PC-9 (cell line): ENCODE results near the gene GNB3. TPM values are rescaled to one million over a fixed set of nuclear protein-coding genes. Genes with fewer than 3 reads are reported as not detected.
A peak's percentile ranks its signal among the peaks of the same experiment; 100 is the strongest.

ENCODE experiments used
- BruUV-seq: library from RNA; stranded (reverse); fragments of 400-500 nt; replicated peaks from 2 replicates; lab custom pipeline; 2021; lab: Mats Ljungman, UMichigan
- CTCF ChIA-PET: fragments of 300-600 bp; sonication (Branson Sonifier 250); formaldehyde crosslinking; loops from one replicate; lab custom pipeline; 2022; ENCODE audit warnings: antibody characterized with exemption; lab: Charles Lee
- POLR2A ChIA-PET: fragments of 300-600 bp; sonication (Branson Sonifier 250); formaldehyde crosslinking; loops from one replicate; lab custom pipeline; 2022; ENCODE audit warnings: antibody characterized with exemption; ENCODE audit not compliant: unreplicated experiment; lab: Charles Lee
- DNase-seq, 2 experiments: peaks; one replicate each; pipeline versions ENCODE4 v3.0.0 to v3.0.0-alpha.2; 2015 to 2022; ENCODE audit warnings: mixed read lengths in 1 of 2
- H2AFZ ChIP-seq: fragments of 200-600 bp; sonication (generic); 2 replicates; pipeline ENCODE4 v1.8.1; 2017; ENCODE audit warnings: antibody characterized with exemption
- H3F3A ChIP-seq: fragments of 200-600 bp; sonication (generic); 2 replicates; pipeline ENCODE4 v1.8.1; 2017; ENCODE audit warnings: antibody characterized with exemption, mild to moderate bottlenecking, low read depth; ENCODE audit not compliant: insufficient read depth
- H3K27ac ChIP-seq: fragments of 200-600 bp; sonication (generic); 2 replicates; pipeline ENCODE4 v1.6.1; 2016; ENCODE audit warnings: mixed run types
- H3K27me3 ChIP-seq: fragments of 200-600 bp; sonication (generic); 2 replicates; pipeline ENCODE4 v1.6.1; 2016; ENCODE audit warnings: low read depth, mixed run types; ENCODE audit not compliant: insufficient read depth
- H3K36me3 ChIP-seq: fragments of 200-600 bp; sonication (generic); 2 replicates; pipeline ENCODE4 v1.6.1; 2016; ENCODE audit warnings: low read depth, mixed run types
- H3K4me1 ChIP-seq: fragments of 200-600 bp; sonication (generic); replicated peaks from 2 replicates; pipeline ENCODE4 v1.6.1; 2016; ENCODE audit warnings: mixed run types; ENCODE audit not compliant: insufficient read depth
- H3K4me2 ChIP-seq: fragments of 200-600 bp; sonication (generic); 2 replicates; pipeline ENCODE4 v1.6.1; 2017; ENCODE audit warnings: mixed run types
- H3K4me3 ChIP-seq: fragments of 200-600 bp; sonication (generic); 2 replicates; pipeline ENCODE4 v1.6.1; 2016; ENCODE audit warnings: mixed run types
- H3K79me2 ChIP-seq: fragments of 200-600 bp; sonication (generic); 2 replicates; pipeline ENCODE4 v1.6.1; 2017; ENCODE audit warnings: low read depth, mixed run types
- H3K9me2 ChIP-seq: fragments of 200-600 bp; sonication (generic); 2 replicates; pipeline ENCODE4 v1.8.1; 2017; ENCODE audit warnings: mild to moderate bottlenecking; ENCODE audit not compliant: insufficient read depth
- H3K9me3 ChIP-seq: fragments of 200-600 bp; sonication (generic); 2 replicates; pipeline ENCODE4 v1.8.1; 2016; ENCODE audit warnings: low read depth; ENCODE audit not compliant: insufficient read depth
- H4K20me1 ChIP-seq: fragments of 200-600 bp; sonication (generic); 2 replicates; pipeline ENCODE4 v1.8.1; 2017; ENCODE audit not compliant: insufficient read depth
- EZH2 ChIP-seq: fragments of 200-600 bp; sonication (generic); IDR thresholded peaks from 2 replicates; pipeline ENCODE4 v1.8.0; 2017; ENCODE audit warnings: antibody characterized with exemption, low read depth
- intact Hi-C: fragments of 100-400 bp; cut with micrococcal nuclease; formaldehyde crosslinking; loops from one replicate; pipeline ENCODE4 v1.10.0; 2022; ENCODE audit not compliant: unreplicated experiment
- total RNA-seq: library from RNA; stranded (reverse); gene quantifications from 2 replicates; pipeline ENCODE4 v1.2.3, GENCODE V29; 2021
- TF ChIP-seq, protein P1 (sequence below): fragments of 200-600 bp; sonication (generic); conservative IDR thresholded peaks from 2 replicates; pipeline ENCODE4 v1.6.1; 2017; ENCODE audit warnings: mixed run types, antibody characterized with exemption, mild to moderate bottlenecking, moderate library complexity

The GNB3 gene
- total RNA-seq, 1 experiment from 2014 or later, result not detected

GRCh38 chr12:6847676-6848075 lies 7.0 kb downstream of the GNB3 start:
- Histone ChIP-seq H3K9me2 (no peaks in the 10 kb centered on the region), H3K9me3 (no peaks in the 10 kb centered on the region), H3F3A (peaks cover 26% of the 10 kb centered on the region; the same call in 1 of the 2 replicates), H3K4me3 (no peak overlapping the region), H4K20me1 (no peaks in the 10 kb centered on the region), H3K27me3 (no peaks in the 10 kb centered on the region), H3K4me2 (no peak overlapping the region), H3K36me3 (no peaks in the 10 kb centered on the region), H3K4me1 (peaks cover 12% of the 10 kb centered on the region), H3K79me2 (peaks cover 19% of the 10 kb centered on the region), H2AFZ (no peak overlapping the region), H3K27ac (no peak overlapping the region)
- CTCF ChIA-PET, result no interaction called here
- no peak for DNase-seq
- BruUV-seq, result no TSS peak
- POLR2A ChIA-PET, result no interaction called here
- TF ChIP-seq EZH2, result no peak
- intact Hi-C loops, result no loop called here

- ChIA-PET POLR2A (no interaction called here), CTCF (no interaction called here)
- H3K27ac ChIP-seq, result no peak overlapping the region
- no peaks in the 10 kb centered on the region for H3K27me3 ChIP-seq
- 0 out of 2 replicates have a peak overlapping the region, but pooled peaks have one; percentile 83 for H3K4me3 ChIP-seq
- intact Hi-C loops, result no loop called here
- TF ChIP-seq, protein P1, sequence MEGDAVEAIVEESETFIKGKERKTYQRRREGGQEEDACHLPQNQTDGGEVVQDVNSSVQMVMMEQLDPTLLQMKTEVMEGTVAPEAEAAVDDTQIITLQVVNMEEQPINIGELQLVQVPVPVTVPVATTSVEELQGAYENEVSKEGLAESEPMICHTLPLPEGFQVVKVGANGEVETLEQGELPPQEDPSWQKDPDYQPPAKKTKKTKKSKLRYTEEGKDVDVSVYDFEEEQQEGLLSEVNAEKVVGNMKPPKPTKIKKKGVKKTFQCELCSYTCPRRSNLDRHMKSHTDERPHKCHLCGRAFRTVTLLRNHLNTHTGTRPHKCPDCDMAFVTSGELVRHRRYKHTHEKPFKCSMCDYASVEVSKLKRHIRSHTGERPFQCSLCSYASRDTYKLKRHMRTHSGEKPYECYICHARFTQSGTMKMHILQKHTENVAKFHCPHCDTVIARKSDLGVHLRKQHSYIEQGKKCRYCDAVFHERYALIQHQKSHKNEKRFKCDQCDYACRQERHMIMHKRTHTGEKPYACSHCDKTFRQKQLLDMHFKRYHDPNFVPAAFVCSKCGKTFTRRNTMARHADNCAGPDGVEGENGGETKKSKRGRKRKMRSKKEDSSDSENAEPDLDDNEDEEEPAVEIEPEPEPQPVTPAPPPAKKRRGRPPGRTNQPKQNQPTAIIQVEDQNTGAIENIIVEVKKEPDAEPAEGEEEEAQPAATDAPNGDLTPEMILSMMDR, result no peak
- no peak for TF ChIP-seq EZH2
- H3K4me1 ChIP-seq, result peaks cover 25% of the 10 kb centered on the region
- peaks cover 34% of the 10 kb centered on the region for H3K79me2 ChIP-seq
- peaks cover 10% of the 10 kb centered on the region; the same call in 1 of the 2 replicates for H4K20me1 ChIP-seq
- H3F3A ChIP-seq, result peaks cover 36% of the 10 kb centered on the region; the same call in 1 of the 2 replicates
- no peak for DNase-seq
- H2AFZ ChIP-seq, result no peak overlapping the region
- peak overlapping the region; percentile 86 for H3K4me2 ChIP-seq
- BruUV-seq, result no TSS peak
- no peaks in the 10 kb centered on the region for H3K9me2 ChIP-seq
- no peaks in the 10 kb centered on the region for H3K9me3 ChIP-seq
- H3K36me3 ChIP-seq, result no peaks in the 10 kb centered on the region; the same call in 1 of the 2 replicates
These were observed 8.7 kb downstream of the GNB3 start for GRCh38 chr12:6849427-6849826.

DNA sequence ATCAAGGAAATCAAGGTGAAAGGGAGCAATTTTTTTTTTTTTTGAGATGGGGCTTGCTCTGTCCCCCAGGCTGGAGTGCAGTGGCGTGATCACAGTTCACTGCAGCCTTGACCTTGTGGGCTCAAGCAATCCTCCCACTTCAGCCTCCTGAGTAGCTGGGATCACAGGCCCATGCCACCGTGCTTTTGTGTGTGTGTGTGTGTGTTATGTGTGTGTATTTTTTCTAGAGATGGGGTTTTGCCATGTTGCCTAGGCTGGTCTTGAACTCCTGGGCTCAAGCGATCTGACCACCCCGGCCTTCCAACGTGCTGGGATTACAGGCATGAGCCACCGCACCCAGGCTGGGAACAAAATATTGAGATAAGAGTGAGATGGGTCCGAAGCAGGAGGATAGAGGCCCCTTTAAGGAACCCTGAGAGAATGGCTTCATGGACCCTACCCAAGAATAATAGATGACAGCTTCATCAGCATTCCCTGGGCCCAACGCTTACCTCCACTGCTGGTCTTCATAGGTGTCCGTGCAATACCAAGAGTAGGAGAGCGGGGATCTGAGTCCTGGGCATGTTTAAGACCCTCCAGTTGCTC lies 9.3 kb downstream of the GNB3 start:
- Histone ChIP-seq H3K4me2 (peak overlapping the region; percentile 86), H3K79me2 (peaks cover 40% of the 10 kb centered on the region), H3K36me3 (no peaks in the 10 kb centered on the region; the same call in 1 of the 2 replicates), H3K4me3 (peak overlapping the region; percentile 83), H3K4me1 (peaks cover 25% of the 10 kb centered on the region), H4K20me1 (peaks cover 10% of the 10 kb centered on the region; the same call in 1 of the 2 replicates), H3K9me2 (no peaks in the 10 kb centered on the region), H3F3A (peaks cover 36% of the 10 kb centered on the region; the same call in 1 of the 2 replicates), H2AFZ (no peak overlapping the region), H3K9me3 (no peaks in the 10 kb centered on the region), H3K27ac (no peak overlapping the region), H3K27me3 (no peaks in the 10 kb centered on the region)
- POLR2A ChIA-PET, result no interaction called here
- CTCF ChIA-PET, result no interaction called here
- no peak for DNase-seq
- intact Hi-C loops, result loop anchor here (5.0 kb wide), 2 partner anchors 112 to 283 kb away; partner anchors contain the start of gene NOP2
- TF ChIP-seq EZH2, result no peak
- TF ChIP-seq, protein P1, result no peak
- no TSS peak for BruUV-seq
